Heart left ventricle (tissue), 16 donors: Measurements from ENCODE around the gene PAXX. TPM values are rescaled to one million over a fixed set of nuclear protein-coding genes. Genes with fewer than 3 reads are reported as not detected.

Source experiments
- ATAC-seq, 4 donors: fragments of 200-7000 bp; cut with Tn5 transposase; one replicate each; pipeline ENCODE4 v1.9.1; 2020 to 2022; ENCODE audit warnings: moderate library complexity in 4 of 4, mild to moderate bottlenecking in 3 of 4, moderate number of reproducible peaks in 1 of 4
- DNase-seq, 5 donors: peaks; one replicate each; pipeline ENCODE4 v3.0.0-alpha.2; 2020
- H3K27ac ChIP-seq, 12 donors: fragments of 200-600 bp; sonication (generic) in 4 of 12; one replicate each; pipeline versions ENCODE4 v1.5.0 to v1.8.0; 2016 to 2022; ENCODE audit warnings: mild to moderate bottlenecking in 2 of 12
- H3K27me3 ChIP-seq, 9 donors: fragments of 200-600 bp; sonication (generic) in 2 of 9; one replicate each; pipeline versions ENCODE4 v1.5.1 to v1.8.0; 2016 to 2022; ENCODE audit warnings: mild to moderate bottlenecking in 3 of 9
- H3K36me3 ChIP-seq, 9 donors: fragments of 200-600 bp; sonication (generic) in 2 of 9; one replicate each; pipeline versions ENCODE4 v1.5.0 to v1.8.0; 2018 to 2022; ENCODE audit warnings: mild to moderate bottlenecking in 2 of 9
- H3K4me1 ChIP-seq, 12 donors: fragments of 200-600 bp; sonication (generic) in 4 of 12; one replicate each; pipeline versions ENCODE4 v1.5.0 to v1.8.0; 2016 to 2022; ENCODE audit warnings: mild to moderate bottlenecking in 3 of 12
- H3K4me3 ChIP-seq, 12 donors: fragments of 200-600 bp; sonication (generic) in 4 of 12; one replicate each; pipeline versions ENCODE4 v1.5.0 to v1.8.0; 2017 to 2022; ENCODE audit warnings: mild to moderate bottlenecking in 9 of 12, moderate library complexity in 4 of 12
- H3K9me3 ChIP-seq, 12 donors: fragments of 200-600 bp; sonication (generic) in 4 of 12; one replicate each; pipeline versions ENCODE4 v1.5.0 to v1.8.0; 2016 to 2022; ENCODE audit warnings: mild to moderate bottlenecking in 1 of 12
- CTCF ChIP-seq, 12 donors: fragments of 200-600 bp; sonication (generic) in 4 of 12; IDR thresholded peaks; one replicate each; pipeline versions ENCODE4 v1.5.0 to v1.8.0; 2018 to 2022; ENCODE audit warnings: antibody characterized with exemption in 12 of 12, mild to moderate bottlenecking in 5 of 12
- POLR2A ChIP-seq, 2 donors: fragments of 450-650 bp; IDR thresholded peaks; one replicate each; pipeline ENCODE4 v1.6.1; 2017; ENCODE audit warnings: antibody characterized with exemption in 2 of 2, mild to moderate bottlenecking in 2 of 2, moderate library complexity in 2 of 2
- WGBS, 4 donors: extraction: QIAGEN DNeasy Blood & Tissue Kit in 2 of 4; methylation state at CpG; one replicate each; pipeline versions ENCODE4 v1.1.5 to v1.1.7; 2013 to 2018; 5-methylcytosine and 5-hydroxymethylcytosine counted together
- intact Hi-C, 10 donors: fragments of 100-400 bp; cut with DNase I; formaldehyde crosslinking; loops; one replicate each; pipeline versions ENCODE4 v1.11.1 to v1.14.2; 2022
- polyA plus RNA-seq, 2 donors: library from polyadenylated mRNA; stranded (reverse); fragments of 200-250 nt; gene quantifications; one replicate each; pipeline ENCODE4 v1.2.3, GENCODE V29; 2013
- total RNA-seq, 9 donors: library from RNA; depleted of rRNA in 2 of 9; stranded (reverse); fragments of >200 nt in 2 of 9; fragmentation: NEBNext Ultra II Directional in 3 of 9; extraction: Animal tissue kit (Norgen Biotek cat#: 25700) in 3 of 9; gene quantifications; one replicate each; pipeline versions ENCODE4 v1.1.0 to v1.2.4, GENCODE V29; 2016 to 2023
- donor health status: ischemic (EF 13 %, LVEDD 7.1; RV severe dilation, severe dysfunction).
- donor health status: healthy with polysubstance abuse.
- donor health status: DM: no; HTN: yes; CAD: no.
- donor health status: DM: no; HTN: no; CAD: no.
- donor health status: ischemic (EF 25% LVEDD 6.9; RV normal size, moderate dysfunction).
- donor health status: ischemic (EF 25% LVEDD 5.7; RV mildly dilated, moderate dysfunction).
- donor health status: healthy.
- donor health status: DM: yes; HTN: yes; CAD: no.
- donor health status: ischemic (EF 35%, LVEDD 5.7; RV mildly dilated, moderate dysfunction).
- donor health status: nonischemic (EF 11% LVEDD 7.7; RV severe dilation, severe dysfunction).
- donor health status: DM: yes; HTN: yes; CAD: no.
- donor health status: PGD.
- donor health status: ischemic (EF 29% LVEDD 5.4; RV normal size, mild dysfunction).
- donor health status: nonischemic (EF 23%, LVEDD 6.1; RV moderate dilation, normal function).

Gene PAXX
- total and polyA plus RNA-seq, 11 donors, result 15.0 to 57.3 (median 20.9) TPM

- TF ChIP-seq POLR2A (IDR thresholded peaks at IDR 0.05) (no peak), CTCF (IDR thresholded peaks at IDR 0.05) (no peak)
- H3K4me1 ChIP-seq, result peaks cover 0 to 42% (median 11%) of the 10 kb centered on the region in 12 donors
- no peak overlapping the region for H3K4me3 ChIP-seq
- no peak for DNase-seq
- ATAC-seq, result no peak
- no peaks in the 10 kb centered on the region for H3K9me3 ChIP-seq
- H3K27me3 ChIP-seq, result no peaks in the 10 kb centered on the region
- intact Hi-C loops, result loop anchor here (1.0 to 10.0 kb wide), 11 partner anchors 87 to 249 kb away; partner anchors contain the start of genes PHPT1 (in 3 of the 10), AJM1 (in 2 of the 10), C8G (in 2 of the 10) and FBXW5 (in 1 of the 10)
- no peak overlapping the region for H3K27ac ChIP-seq
- H3K36me3 ChIP-seq, result peaks cover 0 to 39% (median 30%) of the 10 kb centered on the region in 9 donors
- 70 to 86% (median 74%) methylated on average over 8 of the region's 8 CpGs for WGBS, 4 donors
Observed at GRCh38 chr9:137035937-137036336, 43.7 kb downstream of the PAXX start.

GRCh38 chr9:137037035-137037434 is 44.8 kb downstream of the PAXX start:
- 74 to 81% (median 80%) methylated on average over 12 to 13 of the region's 13 CpGs for WGBS, 4 donors
- Histone ChIP-seq H3K27me3 (no peaks in the 10 kb centered on the region), H3K4me3 (no peak overlapping the region), H3K9me3 (no peaks in the 10 kb centered on the region), H3K4me1 (peaks cover 0 to 37% (median 17%) of the 10 kb centered on the region in 12 donors), H3K27ac (no peak overlapping the region), H3K36me3 (peaks cover 0 to 48% (median 36%) of the 10 kb centered on the region in 9 donors)
- no peak for DNase-seq
- no peak for ATAC-seq
- TF ChIP-seq POLR2A (IDR thresholded peaks at IDR 0.05), result no peak
- no peak for TF ChIP-seq CTCF (IDR thresholded peaks at IDR 0.05)
- intact Hi-C loops, result loop anchor here in 4 of 10 donors (2.0 to 10.0 kb wide), 4 partner anchors 90 to 192 kb away; partner anchors contain the start of genes PHPT1 (in 3 of the 4), AJM1 (in 2 of the 4) and C8G (in 1 of the 4)

GRCh38 chr9:137037483-137037882 is 45.3 kb downstream of the PAXX start:
- no peak for TF ChIP-seq POLR2A (IDR thresholded peaks at IDR 0.05)
- no peak for TF ChIP-seq CTCF (IDR thresholded peaks at IDR 0.05)
- intact Hi-C loops, result loop anchor here in 4 of 10 donors (2.0 to 10.0 kb wide), 4 partner anchors 90 to 193 kb away; partner anchors contain the start of genes PHPT1 (in 3 of the 4), AJM1 (in 2 of the 4) and C8G (in 1 of the 4)
- 83 to 94% (median 88%) methylated on average over 10 of the region's 10 CpGs for WGBS, 4 donors
- DNase-seq (no peak), ATAC-seq (no peak)
- H3K4me1 ChIP-seq, result peaks cover 0 to 33% (median 18%) of the 10 kb centered on the region in 12 donors
- H3K36me3 ChIP-seq, result peaks cover 0 to 49% (median 38%) of the 10 kb centered on the region in 9 donors
- no peaks in the 10 kb centered on the region for H3K9me3 ChIP-seq
- H3K27ac ChIP-seq, result no peak overlapping the region
- no peak overlapping the region for H3K4me3 ChIP-seq
- no peaks in the 10 kb centered on the region for H3K27me3 ChIP-seq

GRCh38 chr9:137038916-137039315 is 46.7 kb downstream of the PAXX start:
- Histone ChIP-seq H3K4me3 (no peak overlapping the region), H3K27me3 (peaks cover 0 to 3% (median 0%) of the 10 kb centered on the region in 9 donors), H3K27ac (no peak overlapping the region), H3K9me3 (no peaks in the 10 kb centered on the region), H3K36me3 (peaks cover 0 to 49% (median 38%) of the 10 kb centered on the region in 9 donors), H3K4me1 (peaks cover 2 to 44% (median 26%) of the 10 kb centered on the region in 12 donors)
- WGBS, 4 donors, result 88 to 94% (median 90%) methylated on average over 8 to 9 of the region's 9 CpGs
- TF ChIP-seq POLR2A (IDR thresholded peaks at IDR 0.05) (no peak), CTCF (IDR thresholded peaks at IDR 0.05) (no peak)
- ATAC-seq (no peak), DNase-seq (no peak)
- intact Hi-C loops, result loop anchor here in 3 of 10 donors (5.0 to 10.0 kb wide), 3 partner anchors 92 to 194 kb away; partner anchors contain the start of genes PHPT1 (in 3 of the 3), AJM1 (in 2 of the 3) and C8G (in 1 of the 3)
